Activated CD8-positive, alpha-beta T cell treated with anti-CD3 and anti-CD28 coated beads for 36 hours (primary cell): Measurements from ENCODE around the gene KPTN. TPM values are rescaled to one million over a fixed set of nuclear protein-coding genes. Genes with fewer than 3 reads are reported as not detected.

Experiments
- ATAC-seq: fragments of 200-7000 bp; cut with Tn5 transposase; one replicate; pipeline ENCODE4 v1.10.0; 2021; ENCODE audit warnings: mild to moderate bottlenecking, moderate library complexity
- CTCF ChIA-PET: fragments of 350-600 bp; sonication (Branson Sonifier 250); formaldehyde crosslinking; loops from one replicate; lab custom pipeline; 2021; ENCODE audit warnings: antibody characterized with exemption; lab: Charles Lee
- POLR2A ChIA-PET: fragments of 350-600 bp; sonication (Branson Sonifier 250); formaldehyde crosslinking; loops from one replicate; lab custom pipeline; 2021; ENCODE audit warnings: antibody characterized with exemption; lab: Charles Lee
- DNase-seq: peaks from one replicate; pipeline ENCODE4 v3.0.0-alpha.2; 2020
- H3K27ac Mint-ChIP-seq: one replicate; pipeline ENCODE4 v1.8.0; 2021; ENCODE audit warnings: mild to moderate bottlenecking, mixed read lengths
- H3K27me3 Mint-ChIP-seq: one replicate; pipeline ENCODE4 v1.8.0; 2021; ENCODE audit warnings: mixed read lengths
- H3K36me3 Mint-ChIP-seq: one replicate; pipeline ENCODE4 v1.8.0; 2021; ENCODE audit warnings: low read depth, mixed read lengths
- H3K4me1 Mint-ChIP-seq: one replicate; pipeline ENCODE4 v1.8.0; 2021; ENCODE audit warnings: low read depth, mixed read lengths
- H3K4me3 Mint-ChIP-seq: one replicate; pipeline ENCODE4 v1.8.0; 2021; ENCODE audit warnings: mild to moderate bottlenecking, moderate library complexity, mixed read lengths
- H3K9me3 Mint-ChIP-seq: one replicate; pipeline ENCODE4 v1.8.0; 2021; ENCODE audit warnings: mixed read lengths
- CTCF ChIP-seq: fragments of 200-600 bp; IDR thresholded peaks from one replicate; pipeline ENCODE4 v1.8.0; 2022; ENCODE audit warnings: antibody characterized with exemption, mild to moderate bottlenecking
- intact Hi-C: fragments of 100-400 bp; cut with micrococcal nuclease; formaldehyde crosslinking; loops from one replicate; pipeline ENCODE4 v1.10.0; 2022
- total RNA-seq, 2 experiments: library from RNA; stranded (reverse); gene quantifications; one replicate each; pipeline ENCODE4 v1.2.3, GENCODE V29; 2021

KPTN gene
- total RNA-seq, 2 experiments from 2014 or later = 10.4 to 11.0 TPM

- intact Hi-C loops = loop anchor here (10.0 kb wide), 1 partner anchor 78 kb away; no protein-coding TSS in a partner anchor
- DNase-seq (no peak), ATAC-seq (no peak)
- Mint-ChIP-seq H3K27me3 (no peaks in the 10 kb centered on the region), H3K9me3 (no peaks in the 10 kb centered on the region), H3K36me3 (peaks cover 3% of the 10 kb centered on the region), H3K4me1 (peaks cover 72% of the 10 kb centered on the region), H3K27ac (peak overlapping the region; percentile 68), H3K4me3 (peak overlapping the region; percentile 98)
- no peak for TF ChIP-seq CTCF
- ChIA-PET CTCF (interaction anchor here (1.1 to 5.4 kb wide), 2 partner anchors 27 to 77 kb away, joined by 3 to 37 read pairs; partner anchors contain the start of gene KPTN), POLR2A (interaction anchor here (0.9 to 1.9 kb wide), 7 partner anchors 11 to 98 kb away, joined by 3 to 5 read pairs (median 4); no protein-coding TSS in a partner anchor)
These were observed 28.9 kb upstream of the KPTN start for GRCh38 chr19:47512948-47513319.

- Mint-ChIP-seq H3K27ac (peak overlapping the region; percentile 68), H3K36me3 (peaks cover 3% of the 10 kb centered on the region), H3K9me3 (no peaks in the 10 kb centered on the region), H3K4me1 (peaks cover 66% of the 10 kb centered on the region), H3K4me3 (peak overlapping the region; percentile 98), H3K27me3 (no peaks in the 10 kb centered on the region)
- no peak for TF ChIP-seq CTCF
- ChIA-PET CTCF (interaction anchor here (1.1 to 5.4 kb wide), 2 partner anchors 27 to 76 kb away, joined by 3 to 37 read pairs; partner anchors contain the start of gene KPTN), POLR2A (interaction anchor here (0.9 to 1.9 kb wide), 7 partner anchors 10 to 99 kb away, joined by 3 to 5 read pairs (median 4); no protein-coding TSS in a partner anchor)
- no peak for DNase-seq
- intact Hi-C loops = loop anchor here (10.0 kb wide), 1 partner anchor 78 kb away; no protein-coding TSS in a partner anchor
- no peak for ATAC-seq
These were observed 28.3 kb upstream of the KPTN start for GRCh38 chr19:47512183-47512947.

- Mint-ChIP-seq H3K4me3 (no peak overlapping the region), H3K4me1 (peaks cover 59% of the 10 kb centered on the region), H3K27me3 (no peaks in the 10 kb centered on the region), H3K9me3 (no peaks in the 10 kb centered on the region), H3K36me3 (peaks cover 3% of the 10 kb centered on the region), H3K27ac (no peak overlapping the region)
- DNase-seq (no peak), ATAC-seq (no peak)
- no peak for TF ChIP-seq CTCF
- intact Hi-C loops = loop anchor here (10.0 kb wide), 1 partner anchor 77 kb away; no protein-coding TSS in a partner anchor
- POLR2A ChIA-PET = interaction anchor here (1.3 kb wide), 1 partner anchor 9 kb away, joined by 4 read pairs; no protein-coding TSS in a partner anchor
- CTCF ChIA-PET = interaction anchor here (1.1 to 5.4 kb wide), 2 partner anchors 26 to 76 kb away, joined by 3 to 37 read pairs; partner anchors contain the start of gene KPTN
These were observed 27.7 kb upstream of the KPTN start for GRCh38 chr19:47511681-47512080.

GRCh38 chr19:47511128-47511517 is 27.1 kb upstream of the KPTN start:
- Mint-ChIP-seq H3K36me3 (peaks cover 3% of the 10 kb centered on the region), H3K9me3 (no peaks in the 10 kb centered on the region), H3K4me3 (no peak overlapping the region), H3K27me3 (no peaks in the 10 kb centered on the region), H3K27ac (peak overlapping the region; percentile 7), H3K4me1 (peaks cover 53% of the 10 kb centered on the region)
- CTCF ChIA-PET = interaction anchor here (1.1 kb wide), 1 partner anchor 74 kb away, joined by 3 read pairs; no protein-coding TSS in a partner anchor
- ATAC-seq (no peak), DNase-seq (no peak)
- intact Hi-C loops = loop anchor here (10.0 kb wide), 1 partner anchor 76 kb away; no protein-coding TSS in a partner anchor
- no peak for TF ChIP-seq CTCF
- POLR2A ChIA-PET = interaction anchor here (0.6 to 1.3 kb wide), 4 partner anchors 8 to 234 kb away, joined by 3 to 5 read pairs (median 3); partner anchors contain the start of gene NOP53
